HUES64 (cell line): ENCODE results near the gene YWHAG.
"Not testable (repeated sequence)": the region's sequence is repeated elsewhere in the genome, so short reads cannot be mapped to it uniquely, and the experiment has no call there.

Experiments used
- H3K27ac ChIP-seq: 2 replicates; pipeline ENCODE4 v1.7.0; 2013; ENCODE audit warnings: low read depth, low read length, inconsistent platforms
- H3K27me3 ChIP-seq: 2 replicates; pipeline ENCODE4 v1.6.1; 2013; ENCODE audit warnings: mild to moderate bottlenecking, low read length; ENCODE audit not compliant: insufficient read depth
- H3K36me3 ChIP-seq: 2 replicates; pipeline ENCODE4 v1.6.1; 2013; ENCODE audit warnings: mild to moderate bottlenecking, low read length; ENCODE audit not compliant: insufficient read depth
- H3K4me1 ChIP-seq: 2 replicates; pipeline ENCODE4 v1.6.1; 2013; ENCODE audit warnings: mild to moderate bottlenecking, low read length, moderate library complexity; ENCODE audit not compliant: insufficient read depth
- H3K4me3 ChIP-seq: 2 replicates; pipeline ENCODE4 v1.5.1; 2013; ENCODE audit warnings: mild to moderate bottlenecking, low read length, moderate library complexity
- H3K9ac ChIP-seq: 2 replicates; pipeline ENCODE4 v1.6.1; 2013; ENCODE audit warnings: mild to moderate bottlenecking, low read depth, low read length
- H3K9me3 ChIP-seq: 2 replicates; pipeline ENCODE4 v1.6.1; 2013; ENCODE audit warnings: low read depth, low read length; ENCODE audit not compliant: insufficient read depth
- WGBS: fragments of 150-250, 120-280 bp; methylation state at CpG from one replicate; pipeline ENCODE4 v1.1.7; 2013; ENCODE audit warnings: missing lambda C conversion rate; 5-methylcytosine and 5-hydroxymethylcytosine counted together

Gene YWHAG

GRCh38 chr7:76377186-76377918 lies 18.6 kb upstream of the YWHAG start:
- Histone ChIP-seq H3K4me1 (no peaks in the 10 kb centered on the region), H3K9ac (no peak overlapping the region)
- WGBS, result 92% methylated on average over 9 of the region's 9 CpGs

DNA sequence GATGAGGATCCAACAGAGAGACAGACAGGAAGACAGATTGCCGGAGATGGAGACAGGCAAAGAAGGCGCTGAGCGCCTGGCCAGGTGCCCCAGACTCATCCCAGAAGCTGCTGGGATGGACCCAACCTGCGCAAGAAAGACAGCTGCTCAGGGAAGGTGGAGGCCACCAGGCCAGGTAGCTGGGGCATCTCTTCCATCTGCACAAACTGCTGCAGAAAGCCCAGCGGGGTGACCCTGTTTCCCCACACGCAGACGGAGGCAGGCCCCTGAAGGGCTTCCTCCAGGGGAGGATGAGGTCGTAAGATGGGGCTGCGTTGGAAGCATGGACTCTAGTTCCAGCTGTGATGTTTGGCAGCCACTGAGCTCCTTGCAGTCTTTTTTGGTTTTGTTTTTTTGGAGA lies 16.5 kb upstream of the YWHAG start:
- 90% methylated on average over 9 of the region's 9 CpGs for WGBS
- Histone ChIP-seq H3K27me3 (no peaks in the 10 kb centered on the region), H3K9me3 (no peaks in the 10 kb centered on the region), H3K4me1 (no peaks in the 10 kb centered on the region), H3K9ac (no peak overlapping the region), H3K27ac (no peak overlapping the region), H3K4me3 (no peak overlapping the region), H3K36me3 (no peaks in the 10 kb centered on the region)

More at GRCh38 chr7:76377186-76377918, 18.6 kb upstream of the YWHAG start:
- Histone ChIP-seq H3K27me3 (no peaks in the 10 kb centered on the region), H3K27ac (no peak overlapping the region), H3K36me3 (no peaks in the 10 kb centered on the region), H3K9me3 (no peaks in the 10 kb centered on the region), H3K4me3 (no peak overlapping the region)

DNA sequence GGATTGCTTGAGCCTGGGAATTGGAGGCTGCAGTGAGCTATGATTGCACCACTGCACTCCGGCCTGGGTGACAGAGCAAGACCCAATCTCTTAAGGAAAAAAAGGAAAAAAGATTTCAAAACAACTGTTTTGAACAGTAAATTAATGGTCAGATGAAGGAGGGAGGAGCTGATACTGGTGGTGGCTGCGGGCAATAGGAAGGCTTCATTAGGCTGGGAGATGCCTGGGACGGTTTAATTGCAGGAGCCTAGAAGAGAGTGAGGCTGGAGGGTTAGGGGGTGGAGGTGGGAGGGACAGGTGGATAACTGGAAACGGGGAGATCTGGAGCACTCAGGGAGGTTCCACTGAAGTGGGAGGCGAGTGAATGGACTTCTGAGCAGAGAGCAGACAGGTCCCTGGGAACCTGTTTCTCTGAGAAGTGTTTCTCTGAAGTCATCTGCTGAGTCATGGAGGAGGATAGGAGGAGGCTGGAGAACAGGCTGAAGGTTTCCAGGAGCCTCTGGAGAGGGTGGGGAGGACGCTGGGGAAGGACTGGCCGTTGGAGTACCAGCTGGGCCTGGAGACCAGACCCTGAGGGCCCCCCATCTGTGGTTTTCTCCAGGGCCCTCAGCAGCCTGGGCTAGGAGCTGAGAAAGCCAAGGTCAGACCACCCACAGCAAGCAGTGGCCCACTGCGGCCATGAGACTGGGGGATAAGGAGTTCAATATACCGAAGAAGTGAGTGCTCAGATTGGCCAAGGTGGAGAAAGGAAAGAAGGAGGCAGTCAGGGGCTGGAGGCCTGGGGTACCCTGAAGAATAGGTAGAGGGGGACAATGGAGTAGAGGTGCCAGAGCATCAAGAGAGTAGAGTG lies 14.4 kb upstream of the YWHAG start:
- WGBS, result 85% methylated on average over 9 of the region's 9 CpGs
- H3K9ac ChIP-seq, result no peak overlapping the region
- H3K27me3 ChIP-seq, result no peaks in the 10 kb centered on the region
- no peaks in the 10 kb centered on the region for H3K9me3 ChIP-seq
- H3K4me1 ChIP-seq, result 0 out of 2 replicates have a peak, but pooled peaks cover 3% of the 10 kb centered on the region
- no peaks in the 10 kb centered on the region for H3K36me3 ChIP-seq
- no peak overlapping the region for H3K27ac ChIP-seq
- no peak overlapping the region for H3K4me3 ChIP-seq

DNA sequence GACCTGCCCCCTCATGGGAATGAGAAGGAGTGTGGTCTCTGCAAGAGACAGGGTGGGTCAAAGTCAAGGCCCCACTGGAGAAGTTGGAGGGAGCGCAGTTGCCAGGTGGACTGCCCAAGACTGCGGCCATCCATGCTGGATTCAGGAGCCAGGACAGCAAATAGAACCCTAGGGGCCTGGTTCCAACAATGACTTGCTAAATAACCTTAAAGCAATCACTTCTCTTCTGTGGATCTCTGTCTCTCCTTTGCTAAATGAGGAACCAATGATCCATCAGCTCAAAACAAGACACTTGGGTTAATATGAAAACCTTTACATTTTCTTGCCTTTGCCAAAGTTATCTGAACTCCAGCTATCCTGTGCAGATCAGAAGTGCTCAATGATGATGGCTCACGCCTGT lies 12.6 kb upstream of the YWHAG start:
- H3K9me3 ChIP-seq, result no peaks in the 10 kb centered on the region
- no peaks in the 10 kb centered on the region for H3K36me3 ChIP-seq
- H3K27me3 ChIP-seq, result no peaks in the 10 kb centered on the region
- no peak overlapping the region for H3K9ac ChIP-seq
- H3K4me1 ChIP-seq, result 0 out of 2 replicates have a peak, but pooled peaks cover 3% of the 10 kb centered on the region
- H3K4me3 ChIP-seq, result no peak overlapping the region
- WGBS, result 97% methylated on average over 3 of the region's 3 CpGs
- no peak overlapping the region for H3K27ac ChIP-seq

- H3K36me3 ChIP-seq, result no peaks in the 10 kb centered on the region
- 73% methylated on average over 6 of the region's 6 CpGs for WGBS
- H3K4me1 ChIP-seq, result peaks cover 12% of the 10 kb centered on the region; the same call in 1 of the 2 replicates
Measured at GRCh38 chr7:76369018-76369417, 10.2 kb upstream of the YWHAG start.

DNA sequence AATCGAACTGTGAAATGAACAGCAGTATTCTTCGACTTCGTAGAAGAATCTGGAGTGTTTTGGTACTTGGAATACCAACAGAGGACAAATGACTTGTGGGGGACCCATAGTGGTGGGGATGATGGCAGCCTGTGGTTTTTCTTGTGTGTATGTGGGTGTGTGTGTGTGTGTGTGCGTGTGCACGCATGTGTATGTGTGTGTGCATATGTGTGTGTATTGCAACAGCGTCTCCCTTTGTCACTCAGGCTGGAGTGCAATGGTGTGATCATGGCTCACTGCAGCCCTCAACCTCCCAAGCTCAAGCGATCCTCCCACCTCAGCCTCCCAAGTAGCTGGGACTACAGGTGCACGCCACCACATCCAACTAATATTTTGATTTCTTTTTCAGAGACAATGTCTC lies 9.4 kb upstream of the YWHAG start:
- H3K27ac ChIP-seq, result no peak overlapping the region
- H3K27me3 ChIP-seq, result no peaks in the 10 kb centered on the region
- H3K4me1 ChIP-seq, result peaks cover 13% of the 10 kb centered on the region; the same call in 1 of the 2 replicates
- no peaks in the 10 kb centered on the region for H3K36me3 ChIP-seq
- WGBS, result 96% methylated on average over 8 of the region's 8 CpGs
- H3K9me3 ChIP-seq, result no peaks in the 10 kb centered on the region
- H3K9ac ChIP-seq, result no peak overlapping the region
- no peak overlapping the region for H3K4me3 ChIP-seq

More at GRCh38 chr7:76369018-76369417, 10.2 kb upstream of the YWHAG start:
- H3K9me3 ChIP-seq, result no peaks in the 10 kb centered on the region
- H3K9ac ChIP-seq, result no peak overlapping the region
- H3K27me3 ChIP-seq, result no peaks in the 10 kb centered on the region
- no peak overlapping the region for H3K4me3 ChIP-seq
- no peak overlapping the region for H3K27ac ChIP-seq

- Histone ChIP-seq H3K9ac (peak overlapping the region; percentile 66), H3K27ac (peak overlapping the region; percentile 82), H3K4me1 (peaks cover 17% of the 10 kb centered on the region), H3K9me3 (no peaks in the 10 kb centered on the region), H3K4me3 (no peak overlapping the region), H3K36me3 (no peaks in the 10 kb centered on the region), H3K27me3 (no peaks in the 10 kb centered on the region)
- 54% methylated on average over 4 of the region's 4 CpGs for WGBS
Measured at GRCh38 chr7:76364198-76364584, 5.4 kb upstream of the YWHAG start.

GRCh38 chr7:76363754-76364153 lies 5.0 kb upstream of the YWHAG start:
- not testable (repeated sequence) for H3K9me3 ChIP-seq, H3K27me3 ChIP-seq, H3K4me3 ChIP-seq, H3K36me3 ChIP-seq, H3K9ac ChIP-seq, H3K27ac ChIP-seq
- 79% methylated on average over 3 of the region's 3 CpGs for WGBS
- peaks cover 14% of the 10 kb centered on the region for H3K4me1 ChIP-seq

DNA sequence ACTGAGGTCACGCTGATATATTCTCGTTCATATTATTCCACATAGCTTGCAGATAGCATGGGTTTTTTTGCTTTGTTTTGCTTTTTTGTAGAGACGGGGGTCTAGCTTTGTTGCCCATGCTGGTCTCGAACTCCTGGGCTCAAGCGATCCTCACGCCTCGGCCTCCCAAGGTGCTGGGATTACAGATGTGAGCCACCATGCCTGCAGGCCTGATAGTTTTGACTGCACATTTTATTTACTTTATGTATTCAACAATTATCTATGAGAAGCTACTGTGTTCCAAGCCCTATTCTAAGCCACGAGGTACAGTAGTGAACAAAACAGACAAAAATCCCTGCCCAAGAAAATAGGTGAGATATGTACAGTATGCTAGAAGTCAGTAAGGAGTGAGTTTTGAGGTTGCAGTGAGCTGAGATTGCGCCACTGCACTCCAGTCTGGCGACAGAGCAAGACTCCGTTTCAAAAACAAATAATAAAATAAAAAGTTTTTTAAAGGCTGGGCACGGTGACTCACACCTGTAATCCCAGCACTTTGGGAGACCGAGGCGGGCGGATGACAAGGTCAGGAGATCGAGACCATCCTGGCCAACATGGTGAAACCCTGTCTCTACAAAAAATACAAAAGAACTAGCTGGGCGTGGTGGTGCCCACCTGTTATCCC lies 1.3 kb upstream of the YWHAG start:
- Histone ChIP-seq H3K36me3 (peaks cover 22% of the 10 kb centered on the region), H3K4me3 (peak overlapping the region; percentile 98; the same call in 1 of the 2 replicates), H3K9ac (peak overlapping the region; percentile 70), H3K4me1 (peaks cover 35% of the 10 kb centered on the region), H3K9me3 (no peaks in the 10 kb centered on the region), H3K27ac (peak overlapping the region; percentile 64), H3K27me3 (no peaks in the 10 kb centered on the region)
- WGBS, result 94% methylated on average over 17 of the region's 17 CpGs

GRCh38 chr7:76359111-76359977 lies 553 bp upstream of the YWHAG start:
- Histone ChIP-seq H3K9ac (peak overlapping the region; percentile 96), H3K27me3 (no peaks in the 10 kb centered on the region), H3K36me3 (peaks cover 30% of the 10 kb centered on the region), H3K9me3 (no peaks in the 10 kb centered on the region), H3K4me3 (peak overlapping the region; percentile 98), H3K4me1 (peaks cover 35% of the 10 kb centered on the region), H3K27ac (peak overlapping the region; percentile 98)
- 3% methylated on average over 41 of the region's 41 CpGs for WGBS
